GM23338 (cell line): ENCODE data around the gene HDAC9. TPM values are rescaled to one million over a fixed set of nuclear protein-coding genes. Genes with fewer than 3 reads are reported as not detected.

ENCODE experiments used
- ATAC-seq: fragments of 200-7000 bp; cut with Tn5 transposase; 3 replicates; pipeline ENCODE4 v1.9.1; 2020
- DNase-seq: peaks from one replicate; pipeline ENCODE4 v3.0.0-alpha.2; 2015; ENCODE audit warnings: low spot score
- H2AFZ ChIP-seq: fragments of 200-600 bp; sonication (generic); 2 replicates; pipeline ENCODE4 v1.8.0; 2016; ENCODE audit warnings: antibody characterized with exemption, mild to moderate bottlenecking, moderate library complexity
- H3F3A ChIP-seq: fragments of 200-600 bp; sonication (generic); replicated peaks from 2 replicates; pipeline ENCODE4 v1.8.0; 2017; ENCODE audit warnings: antibody characterized with exemption, mixed run types, low read depth
- H3K27ac ChIP-seq: fragments of 200-600 bp; sonication (generic); 2 replicates; pipeline ENCODE4 v1.6.1; 2016; ENCODE audit warnings: low read depth
- H3K27me3 ChIP-seq: fragments of 200-600 bp; sonication (generic); 2 replicates; pipeline ENCODE4 v1.8.0; 2016; ENCODE audit warnings: mild to moderate bottlenecking, mixed run types, moderate library complexity; ENCODE audit not compliant: insufficient read depth
- H3K36me3 ChIP-seq: fragments of 200-600 bp; sonication (generic); 2 replicates; pipeline ENCODE4 v1.8.0; 2016; ENCODE audit warnings: mild to moderate bottlenecking; ENCODE audit not compliant: insufficient read depth
- H3K4me1 ChIP-seq: fragments of 200-600 bp; sonication (generic); 2 replicates; pipeline ENCODE4 v1.8.0; 2016; ENCODE audit warnings: mild to moderate bottlenecking, moderate library complexity; ENCODE audit not compliant: insufficient read depth
- H3K4me2 ChIP-seq: fragments of 200-600 bp; sonication (generic); 2 replicates; pipeline ENCODE4 v1.7.1; 2017; ENCODE audit warnings: mixed run types
- H3K4me3 ChIP-seq: fragments of 200-600 bp; sonication (generic); 2 replicates; pipeline ENCODE4 v1.6.1; 2016; ENCODE audit warnings: mixed run types
- H3K79me2 ChIP-seq: fragments of 200-600 bp; sonication (generic); replicated peaks from 2 replicates; pipeline ENCODE4 v1.8.0; 2017; ENCODE audit warnings: mild to moderate bottlenecking; ENCODE audit not compliant: insufficient read depth
- H3K9me2 ChIP-seq: fragments of 200-600 bp; sonication (generic); 2 replicates; pipeline ENCODE4 v1.8.0; 2017; ENCODE audit not compliant: insufficient read depth
- H4K20me1 ChIP-seq: fragments of 200-600 bp; sonication (generic); replicated peaks from 2 replicates; pipeline ENCODE4 v1.8.0; 2017; ENCODE audit warnings: mild to moderate bottlenecking; ENCODE audit not compliant: insufficient read depth
- H3K27ac Mint-ChIP-seq: 2 replicates; pipeline ENCODE4 v1.8.0; 2020; ENCODE audit warnings: inconsistent platforms, mild to moderate bottlenecking, moderate library complexity, mixed read lengths
- H3K27me3 Mint-ChIP-seq: 3 replicates; pipeline ENCODE4 v1.8.0; 2022; ENCODE audit warnings: low read depth, mild to moderate bottlenecking, moderate library complexity, mixed read lengths, inconsistent platforms; ENCODE audit not compliant: insufficient read depth, poor library complexity
- H3K36me3 Mint-ChIP-seq: 3 replicates; pipeline ENCODE4 v1.8.0; 2021; ENCODE audit warnings: low read depth, mild to moderate bottlenecking, inconsistent platforms, moderate library complexity, mixed read lengths
- H3K4me1 Mint-ChIP-seq: 3 replicates; pipeline ENCODE4 v1.8.0; 2020; ENCODE audit warnings: mild to moderate bottlenecking, inconsistent platforms, mixed read lengths
- H3K4me3 Mint-ChIP-seq: 3 replicates; pipeline ENCODE4 v1.8.0; 2021; ENCODE audit warnings: moderate library complexity, mild to moderate bottlenecking, inconsistent platforms, mixed read lengths
- H3K9me3 Mint-ChIP-seq: 3 replicates; pipeline ENCODE4 v1.8.0; 2020; ENCODE audit warnings: moderate library complexity, mild to moderate bottlenecking, inconsistent platforms, mixed read lengths
- CTCF ChIP-seq, 2 experiments: fragments of 200-600 bp in 1 of 2; sonication (generic) in 1 of 2; conservative IDR thresholded peaks; 2 replicates each; pipeline versions ENCODE4 v1.5.1 to v1.6.1; 2016 to 2017; ENCODE audit warnings: antibody characterized with exemption in 2 of 2, low read depth in 2 of 2, mild to moderate bottlenecking in 2 of 2, moderate library complexity in 1 of 2
- ETS1 ChIP-seq: IDR thresholded peaks from 2 replicates; pipeline ENCODE4 v1.6.1; 2016; ENCODE audit warnings: antibody characterized with exemption
- EZH2phosphoT487 ChIP-seq: fragments of 200-600 bp; sonication (generic); IDR thresholded peaks from one replicate; pipeline ENCODE4 v1.8.1; 2018; ENCODE audit warnings: antibody characterized with exemption; ENCODE audit not compliant: unreplicated experiment
- JUNB ChIP-seq: IDR thresholded peaks from one replicate; pipeline ENCODE4 v1.6.1; 2016; ENCODE audit warnings: antibody characterized with exemption; ENCODE audit not compliant: unreplicated experiment
- POLR2AphosphoS5 ChIP-seq: IDR thresholded peaks from 2 replicates; pipeline ENCODE4 v1.6.1; 2016; ENCODE audit warnings: antibody characterized with exemption, low read depth
- REST ChIP-seq: IDR thresholded peaks from one replicate; pipeline ENCODE4 v1.6.1; 2018; ENCODE audit warnings: antibody characterized with exemption; ENCODE audit not compliant: unreplicated experiment
- ZNF331 ChIP-seq: fragments of 250-450 bp; sonication (Bioruptor Pico); IDR thresholded peaks from 2 replicates; pipeline ENCODE4 v1.5.0; 2020; ENCODE audit warnings: low read depth, mild to moderate bottlenecking, moderate library complexity
- ZNF462 ChIP-seq: fragments of 250-450 bp; sonication (Bioruptor Pico); IDR thresholded peaks from 2 replicates; pipeline ENCODE4 v1.5.0; 2020; ENCODE audit warnings: mild to moderate bottlenecking, moderate library complexity
- polyA plus RNA-seq: library from polyadenylated mRNA; unstranded; fragments of >200 nt; fragmentation: Nextera tagmentation; extraction: Ambion mirVana; gene quantifications from 2 replicates; pipeline ENCODE4 v1.2.1, GENCODE V29; 2016
- total RNA-seq: library from RNA; depleted of rRNA; stranded (reverse); fragments of >200 nt; shearing (Covaris generic); gene quantifications from 2 replicates; pipeline ENCODE4 v1.2.3, GENCODE V29; 2014

Gene HDAC9
- total and polyA plus RNA-seq, 2 experiments from 2014 or later = 8.3 to 18.5 TPM

- H3K9me2 ChIP-seq = 0 out of 2 replicates have a peak, but pooled peaks cover 3% of the 10 kb centered on the region
- H3K9me3 Mint-ChIP-seq = no peaks in the 10 kb centered on the region
- H3K4me3 ChIP-seq = no peak overlapping the region
- H3K36me3 Mint-ChIP-seq = no peaks in the 10 kb centered on the region
- no peak overlapping the region for H3K27ac ChIP-seq
- H2AFZ ChIP-seq = no peak overlapping the region
- H3K36me3 ChIP-seq = no peaks in the 10 kb centered on the region
- no peaks in the 10 kb centered on the region for H3K27me3 Mint-ChIP-seq
- no peaks in the 10 kb centered on the region for H3K27me3 ChIP-seq
- ATAC-seq (no peak), DNase-seq (no peak)
- H4K20me1 ChIP-seq = no peaks in the 10 kb centered on the region
- H3K4me3 Mint-ChIP-seq = no peak overlapping the region
- no peak for TF ChIP-seq ETS1
- no peak for TF ChIP-seq POLR2AphosphoS5
- TF ChIP-seq ZNF331 (CRISPR knock-in tag) = no peak
- TF ChIP-seq REST = no peak
- TF ChIP-seq CTCF (conservative IDR thresholded peaks at IDR 0.05; ENCODE audit: low read depth in 2 of 2) = no peak
- TF ChIP-seq JUNB = no peak
- TF ChIP-seq ZNF462 = no peak
- no peak for TF ChIP-seq EZH2phosphoT487
- no peaks in the 10 kb centered on the region for H3K79me2 ChIP-seq
- no peak overlapping the region for H3K4me2 ChIP-seq
- no peak overlapping the region for H3K27ac Mint-ChIP-seq
- H3K4me1 ChIP-seq = 0 out of 2 replicates have a peak, but pooled peaks cover 6% of the 10 kb centered on the region
- H3F3A ChIP-seq = no peaks in the 10 kb centered on the region
- peaks cover 5% of the 10 kb centered on the region; the same call in 2 of the 3 replicates for H3K4me1 Mint-ChIP-seq
These were observed 397.6 kb downstream of the HDAC9 start for GRCh38 chr7:18893156-18893555.
